Measurements from ENCODE around the gene GREM1.

GREM1 gene

GRCh38 chr15:32694222-32694983 lies 23.4 kb upstream of the GREM1 start:
- DNase-seq (ENCODE audit: low spot score) = no peak

- DNase-seq (ENCODE audit: low spot score) = peak; percentile 16
Measured at GRCh38 chr15:32698773-32699390, 18.9 kb upstream of the GREM1 start.

- DNase-seq (ENCODE audit: low spot score) = no peak
Measured at GRCh38 chr15:32700501-32701150, 17.2 kb upstream of the GREM1 start.

GRCh38 chr15:32701863-32702262 lies 15.9 kb upstream of the GREM1 start:
- DNase-seq (ENCODE audit: low spot score) = no peak

GRCh38 chr15:32704395-32704981 lies 13.3 kb upstream of the GREM1 start:
- no peak for DNase-seq (ENCODE audit: low spot score)

GRCh38 chr15:32705446-32705845 lies 12.4 kb upstream of the GREM1 start:
- DNase-seq (ENCODE audit: low spot score) = no peak

- DNase-seq (ENCODE audit: low spot score) = no peak
Measured at GRCh38 chr15:32706704-32707103, 11.1 kb upstream of the GREM1 start.

- DNase-seq (ENCODE audit: low spot score) = no peak
Measured at GRCh38 chr15:32707436-32707835, 10.4 kb upstream of the GREM1 start.

GRCh38 chr15:32709295-32710033 lies 8.3 kb upstream of the GREM1 start:
- DNase-seq (ENCODE audit: low spot score) = no peak

- DNase-seq (ENCODE audit: low spot score) = no peak
Measured at GRCh38 chr15:32715276-32715675, 2.5 kb upstream of the GREM1 start.

- no peak for DNase-seq (ENCODE audit: low spot score)
Measured at GRCh38 chr15:32716216-32716914, 1.4 kb upstream of the GREM1 start.

GRCh38 chr15:32716915-32717425 lies 834 bp upstream of the GREM1 start:
- no peak for DNase-seq (ENCODE audit: low spot score)

- DNase-seq (ENCODE audit: low spot score) = peak; percentile 52
Measured at GRCh38 chr15:32718227-32718820, 520 bp downstream of the GREM1 start.

GRCh38 chr15:32718821-32719716 lies 1.3 kb downstream of the GREM1 start:
- peak; percentile 37 for DNase-seq (ENCODE audit: low spot score)

- no peak for DNase-seq (ENCODE audit: low spot score)
Measured at GRCh38 chr15:32721596-32721995, 3.8 kb downstream of the GREM1 start.

GRCh38 chr15:32722136-32722535 lies 4.3 kb downstream of the GREM1 start:
- DNase-seq (ENCODE audit: low spot score) = no peak

GRCh38 chr15:32723171-32723948 lies 5.6 kb downstream of the GREM1 start:
- no peak for DNase-seq (ENCODE audit: low spot score)

- DNase-seq (ENCODE audit: low spot score) = no peak
Measured at GRCh38 chr15:32729700-32730395, 12.0 kb downstream of the GREM1 start.

Data from iPS-NIHi11 (cell line).